ENCODE data around the gene DNMT3B.

DNA sequence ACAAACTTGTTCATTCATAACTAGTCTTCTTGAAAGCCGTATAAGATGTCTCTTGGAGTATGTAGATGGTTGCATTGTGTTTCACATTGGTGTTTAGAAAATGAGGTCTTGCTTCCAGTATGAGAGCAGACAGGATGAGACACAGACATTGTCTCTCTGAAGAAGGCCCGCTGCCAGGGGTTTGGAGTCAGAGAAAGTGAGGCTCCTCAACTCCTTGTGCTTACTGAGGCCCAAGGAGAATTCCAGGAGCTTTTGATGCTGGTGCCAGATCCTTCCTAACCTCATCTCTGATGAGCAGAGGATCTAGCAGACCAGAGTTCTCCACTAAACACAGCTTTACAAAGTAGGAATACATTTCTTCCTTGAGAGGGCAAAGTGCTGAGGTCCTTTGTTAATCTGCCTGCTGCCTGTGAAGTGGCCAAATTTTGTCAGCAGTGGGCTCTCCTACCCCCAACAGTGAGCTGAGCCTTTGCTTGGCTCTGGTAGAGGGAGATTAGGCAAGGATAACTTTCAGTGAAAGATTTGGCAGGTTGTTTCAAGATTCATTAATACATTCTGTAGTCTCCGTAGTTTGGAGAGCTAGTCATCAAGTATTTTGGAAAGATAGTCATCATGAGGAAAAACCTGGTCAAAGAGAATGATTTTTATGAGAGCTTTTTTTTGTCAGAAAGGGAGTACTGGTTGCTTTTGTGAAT is 67.3 kb downstream of the DNMT3B start:
- no peak for TF ChIP-seq ZNF416 (CRISPR knock-in tag; IDR thresholded peaks at IDR 0.05)
- no peak for TF ChIP-seq ARID4B (CRISPR knock-in tag; IDR thresholded peaks at IDR 0.05; ENCODE audit: borderline replicate concordance)
- no peak for TF ChIP-seq SP1 (CRISPR knock-in tag; conservative IDR thresholded peaks at IDR 0.05)
- TF ChIP-seq, protein P1, sequence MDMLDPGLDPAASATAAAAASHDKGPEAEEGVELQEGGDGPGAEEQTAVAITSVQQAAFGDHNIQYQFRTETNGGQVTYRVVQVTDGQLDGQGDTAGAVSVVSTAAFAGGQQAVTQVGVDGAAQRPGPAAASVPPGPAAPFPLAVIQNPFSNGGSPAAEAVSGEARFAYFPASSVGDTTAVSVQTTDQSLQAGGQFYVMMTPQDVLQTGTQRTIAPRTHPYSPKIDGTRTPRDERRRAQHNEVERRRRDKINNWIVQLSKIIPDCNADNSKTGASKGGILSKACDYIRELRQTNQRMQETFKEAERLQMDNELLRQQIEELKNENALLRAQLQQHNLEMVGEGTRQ (CRISPR knock-in tag; IDR thresholded peaks at IDR 0.05), result no peak
- no peak for TF ChIP-seq CTCF (IDR thresholded peaks at IDR 0.05)
- no peak for TF ChIP-seq SOX15 (CRISPR knock-in tag; IDR thresholded peaks at IDR 0.05)
- TF ChIP-seq, protein P2, sequence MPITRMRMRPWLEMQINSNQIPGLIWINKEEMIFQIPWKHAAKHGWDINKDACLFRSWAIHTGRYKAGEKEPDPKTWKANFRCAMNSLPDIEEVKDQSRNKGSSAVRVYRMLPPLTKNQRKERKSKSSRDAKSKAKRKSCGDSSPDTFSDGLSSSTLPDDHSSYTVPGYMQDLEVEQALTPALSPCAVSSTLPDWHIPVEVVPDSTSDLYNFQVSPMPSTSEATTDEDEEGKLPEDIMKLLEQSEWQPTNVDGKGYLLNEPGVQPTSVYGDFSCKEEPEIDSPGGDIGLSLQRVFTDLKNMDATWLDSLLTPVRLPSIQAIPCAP (CRISPR knock-in tag; IDR thresholded peaks at IDR 0.05), result no peak
- no peak for TF ChIP-seq USF1 (CRISPR knock-in tag; IDR thresholded peaks at IDR 0.05)

Measured in WTC11 (cell line).